ENCODE measurements around the gene SRPX2.

GRCh38 chrX:100658941-100659381, 15.0 kb downstream of the SRPX2 start:
- TF ChIP-seq RAD21 (IDR thresholded peaks at IDR 0.05; ENCODE audit: low read depth) (no peak), POLR2AphosphoS5 (IDR thresholded peaks at IDR 0.05; ENCODE audit: low read depth, low read length) (no peak), EZH2 (IDR thresholded peaks at IDR 0.05) (no peak), POLR2A (IDR thresholded peaks at IDR 0.05; ENCODE audit: borderline replicate concordance, extremely low read depth, insufficient read depth, insufficient read length) (no peak)
- TF ChIP-seq, protein P1, sequence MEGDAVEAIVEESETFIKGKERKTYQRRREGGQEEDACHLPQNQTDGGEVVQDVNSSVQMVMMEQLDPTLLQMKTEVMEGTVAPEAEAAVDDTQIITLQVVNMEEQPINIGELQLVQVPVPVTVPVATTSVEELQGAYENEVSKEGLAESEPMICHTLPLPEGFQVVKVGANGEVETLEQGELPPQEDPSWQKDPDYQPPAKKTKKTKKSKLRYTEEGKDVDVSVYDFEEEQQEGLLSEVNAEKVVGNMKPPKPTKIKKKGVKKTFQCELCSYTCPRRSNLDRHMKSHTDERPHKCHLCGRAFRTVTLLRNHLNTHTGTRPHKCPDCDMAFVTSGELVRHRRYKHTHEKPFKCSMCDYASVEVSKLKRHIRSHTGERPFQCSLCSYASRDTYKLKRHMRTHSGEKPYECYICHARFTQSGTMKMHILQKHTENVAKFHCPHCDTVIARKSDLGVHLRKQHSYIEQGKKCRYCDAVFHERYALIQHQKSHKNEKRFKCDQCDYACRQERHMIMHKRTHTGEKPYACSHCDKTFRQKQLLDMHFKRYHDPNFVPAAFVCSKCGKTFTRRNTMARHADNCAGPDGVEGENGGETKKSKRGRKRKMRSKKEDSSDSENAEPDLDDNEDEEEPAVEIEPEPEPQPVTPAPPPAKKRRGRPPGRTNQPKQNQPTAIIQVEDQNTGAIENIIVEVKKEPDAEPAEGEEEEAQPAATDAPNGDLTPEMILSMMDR (IDR thresholded peaks at IDR 0.05 in 2 of 3, conservative IDR thresholded peaks at IDR 0.05 in 1 of 3; ENCODE audit: borderline replicate concordance in 1 of 3, insufficient read depth in 1 of 3, low read depth in 2 of 3, low read length in 2 of 3): no peak
- TF ChIP-seq, protein P2, sequence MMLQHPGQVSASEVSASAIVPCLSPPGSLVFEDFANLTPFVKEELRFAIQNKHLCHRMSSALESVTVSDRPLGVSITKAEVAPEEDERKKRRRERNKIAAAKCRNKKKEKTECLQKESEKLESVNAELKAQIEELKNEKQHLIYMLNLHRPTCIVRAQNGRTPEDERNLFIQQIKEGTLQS (IDR thresholded peaks at IDR 0.05): no peak

All from HCT116 (cell line).